Activated CD4-positive, alpha-beta memory T cell treated with anti-CD3 and anti-CD28 coated beads for 36 hours (primary cell): Measurements from ENCODE around the gene PIWIL1. TPM values are rescaled to one million over a fixed set of nuclear protein-coding genes. Genes with fewer than 3 reads are reported as not detected.

ENCODE experiments used
- CTCF ChIA-PET: fragments of 350-600 bp; sonication (Branson Sonifier 250); formaldehyde crosslinking; loops from one replicate; lab custom pipeline; 2021; ENCODE audit warnings: antibody characterized with exemption, inconsistent platforms; lab: Charles Lee
- POLR2A ChIA-PET: fragments of 350-600 bp; sonication (Branson Sonifier 250); formaldehyde crosslinking; loops from one replicate; lab custom pipeline; 2021; ENCODE audit warnings: antibody characterized with exemption; lab: Charles Lee
- DNase-seq: peaks from one replicate; pipeline ENCODE4 v3.0.0-alpha.2; 2020
- H3K27ac Mint-ChIP-seq: one replicate; pipeline ENCODE4 v1.8.0; 2021; ENCODE audit warnings: mixed read lengths
- H3K27me3 Mint-ChIP-seq: one replicate; pipeline ENCODE4 v1.8.0; 2021; ENCODE audit warnings: mixed read lengths
- H3K36me3 Mint-ChIP-seq: one replicate; pipeline ENCODE4 v1.8.0; 2021; ENCODE audit warnings: mixed read lengths
- H3K4me1 Mint-ChIP-seq: one replicate; pipeline ENCODE4 v1.8.0; 2021; ENCODE audit warnings: low read depth, mixed read lengths
- H3K4me3 Mint-ChIP-seq: one replicate; pipeline ENCODE4 v1.8.0; 2021; ENCODE audit warnings: mild to moderate bottlenecking, mixed read lengths
- H3K9me3 Mint-ChIP-seq: one replicate; pipeline ENCODE4 v1.8.0; 2021; ENCODE audit warnings: mixed read lengths
- intact Hi-C: fragments of 100-400 bp; cut with micrococcal nuclease; formaldehyde crosslinking; loops from one replicate; pipeline ENCODE4 v1.15.1; 2023
- total RNA-seq, 2 experiments: library from RNA; stranded (reverse); gene quantifications; one replicate each; pipeline ENCODE4 v1.2.3, GENCODE V29; 2021

The PIWIL1 gene
- total RNA-seq = not detected

DNA sequence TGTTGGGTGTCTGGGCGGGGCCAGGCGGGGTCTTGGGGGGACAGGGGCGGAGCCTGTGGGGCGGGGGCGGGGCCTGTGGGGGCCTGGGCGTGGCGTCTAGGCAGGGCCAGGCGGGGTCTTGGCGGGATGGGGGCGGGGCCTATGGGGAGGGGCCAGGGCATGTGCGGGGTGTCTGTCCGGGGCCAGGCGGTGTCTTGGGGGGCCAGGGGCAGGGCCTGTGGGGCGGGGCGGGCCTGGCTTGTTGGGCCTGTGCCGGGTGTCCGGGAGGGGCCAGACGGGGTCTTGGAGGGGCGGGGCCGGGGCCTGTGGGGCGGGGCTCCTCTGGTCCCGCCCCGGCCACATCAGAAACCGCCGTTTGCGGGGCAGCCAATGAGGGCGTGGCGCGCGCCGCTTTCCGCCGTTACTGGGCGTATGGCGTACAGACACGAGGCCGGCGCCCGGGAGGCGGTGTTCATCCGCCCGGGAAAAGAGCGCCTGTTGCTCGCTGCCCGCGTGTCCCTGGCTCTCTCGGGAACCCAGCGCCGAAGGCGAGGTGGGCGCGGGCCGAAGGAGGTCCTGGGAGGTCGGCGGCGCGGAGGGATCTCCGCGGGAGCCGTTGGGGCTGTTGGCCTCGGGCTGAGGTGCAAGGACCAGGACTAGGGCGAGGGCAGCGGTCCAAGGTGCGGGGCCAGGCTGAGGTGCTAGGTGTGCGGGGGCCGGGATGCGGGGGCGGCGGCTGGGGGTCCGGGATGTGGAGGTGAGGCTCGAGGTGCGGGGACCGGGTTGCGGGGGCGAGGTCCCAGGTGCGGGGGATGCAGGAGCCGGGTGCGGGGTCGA, at the start of gene PIWIL1:
TSS of gene PIWIL1 (plus strand) at position 400 of the 816 bp plus-strand sequence. CDS start 4,705 bp downstream, outside the sequence.
- H3K27ac Mint-ChIP-seq = no peak within 1 kb of the TSS
- DNase-seq = no peak
- H3K9me3 Mint-ChIP-seq = no peaks in the 10 kb centered on the region
- no peak within 1 kb of the TSS for H3K4me3 Mint-ChIP-seq
- no peaks in the 10 kb centered on the region for H3K4me1 Mint-ChIP-seq
- peaks cover 17% of the 10 kb centered on the region for H3K27me3 Mint-ChIP-seq
- ChIA-PET CTCF (no interaction called here), POLR2A (no interaction called here)
- no peaks in the 10 kb centered on the region for H3K36me3 Mint-ChIP-seq
- intact Hi-C loops = no loop called here

DNA sequence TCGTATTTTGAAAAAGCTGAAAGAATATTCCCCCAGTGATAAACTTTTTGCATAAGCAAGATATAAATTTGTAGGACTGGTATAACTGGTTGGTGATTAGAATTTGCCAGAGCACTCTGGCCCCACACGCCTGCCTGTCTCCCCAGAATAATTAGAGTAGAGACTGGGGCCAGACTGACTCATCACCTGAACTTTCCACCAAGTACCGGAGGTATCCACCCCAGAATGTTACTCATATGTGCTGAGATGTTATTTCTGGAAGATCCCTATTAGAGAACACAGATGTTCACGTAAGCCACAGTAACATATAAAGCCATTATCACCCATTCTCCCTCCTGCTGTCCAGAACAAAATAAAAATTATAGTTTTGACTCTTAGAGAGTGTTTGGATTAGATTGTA, 49.5 kb upstream of the PIWIL1 start:
- H3K27ac Mint-ChIP-seq = no peak overlapping the region
- no peaks in the 10 kb centered on the region for H3K36me3 Mint-ChIP-seq
- H3K27me3 Mint-ChIP-seq = peaks cover 6% of the 10 kb centered on the region
- intact Hi-C loops = no loop called here
- ChIA-PET POLR2A (no interaction called here), CTCF (no interaction called here)
- peaks cover 8% of the 10 kb centered on the region for H3K9me3 Mint-ChIP-seq
- DNase-seq = no peak
- no peak overlapping the region for H3K4me3 Mint-ChIP-seq
- no peaks in the 10 kb centered on the region for H3K4me1 Mint-ChIP-seq

GRCh38 chr12:130288691-130289090, 49.0 kb upstream of the PIWIL1 start:
- CTCF ChIA-PET = no interaction called here
- POLR2A ChIA-PET = no interaction called here
- Mint-ChIP-seq H3K27me3 (peaks cover 6% of the 10 kb centered on the region), H3K9me3 (peaks cover 8% of the 10 kb centered on the region), H3K36me3 (no peaks in the 10 kb centered on the region), H3K4me1 (no peaks in the 10 kb centered on the region), H3K27ac (no peak overlapping the region), H3K4me3 (no peak overlapping the region)
- DNase-seq = no peak
- intact Hi-C loops = no loop called here

DNA sequence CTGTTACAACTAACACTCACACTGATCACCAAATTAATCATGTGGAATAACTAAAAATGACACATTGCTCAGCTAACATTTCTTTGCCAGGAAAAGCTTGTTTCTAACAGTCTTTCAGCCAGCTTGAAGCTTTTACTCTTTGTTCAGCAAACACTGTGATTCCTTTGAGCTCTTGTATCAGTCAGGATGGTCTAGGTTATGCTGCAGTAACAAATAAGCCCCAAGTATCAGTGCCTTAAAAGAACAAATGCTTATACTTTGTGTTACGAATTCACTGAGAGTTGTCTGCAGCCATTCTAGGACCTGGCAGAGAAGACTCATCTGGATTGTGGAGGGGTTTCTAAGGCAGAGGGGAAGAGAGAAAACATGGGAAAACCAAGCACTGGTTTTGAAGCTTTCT, 47.6 kb upstream of the PIWIL1 start:
- ChIA-PET POLR2A (no interaction called here), CTCF (no interaction called here)
- intact Hi-C loops = no loop called here

GRCh38 chr12:130298322-130299021, 39.2 kb upstream of the PIWIL1 start:
- POLR2A ChIA-PET = no interaction called here
- H3K27ac Mint-ChIP-seq = no peak overlapping the region
- CTCF ChIA-PET = no interaction called here

More for the DNA sequence above, 47.6 kb upstream of the PIWIL1 start:
- Mint-ChIP-seq H3K9me3 (peaks cover 8% of the 10 kb centered on the region), H3K27me3 (peaks cover 4% of the 10 kb centered on the region), H3K4me1 (no peaks in the 10 kb centered on the region), H3K4me3 (no peak overlapping the region), H3K27ac (no peak overlapping the region), H3K36me3 (no peaks in the 10 kb centered on the region)
- no peak for DNase-seq

DNA sequence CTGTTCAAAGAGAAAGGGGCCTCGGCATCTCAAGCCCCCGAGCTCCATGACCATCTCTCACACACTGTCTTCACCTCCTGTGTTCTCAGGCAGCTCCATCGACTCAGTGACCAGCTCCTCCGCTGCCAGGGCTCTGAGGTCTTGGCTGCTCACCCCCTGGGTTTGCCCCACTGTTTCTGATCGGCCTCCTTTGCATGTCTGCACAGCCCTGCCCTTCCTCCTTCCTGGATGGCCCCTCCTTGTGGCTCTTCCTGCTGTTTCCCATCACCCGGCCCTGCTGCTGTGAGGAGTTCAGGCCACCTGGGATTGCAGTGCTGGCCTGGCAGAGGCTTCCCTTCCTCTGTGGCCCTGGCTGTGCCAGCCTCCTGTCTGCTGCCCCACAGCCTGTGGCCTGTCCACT, 38.1 kb upstream of the PIWIL1 start:
- no peak overlapping the region for H3K4me3 Mint-ChIP-seq
- no peak overlapping the region for H3K27ac Mint-ChIP-seq
- intact Hi-C loops = no loop called here
- no peak for DNase-seq
- no peaks in the 10 kb centered on the region for H3K4me1 Mint-ChIP-seq
- POLR2A ChIA-PET = no interaction called here
- H3K36me3 Mint-ChIP-seq = no peaks in the 10 kb centered on the region
- CTCF ChIA-PET = no interaction called here
- peaks cover 17% of the 10 kb centered on the region for H3K9me3 Mint-ChIP-seq
- H3K27me3 Mint-ChIP-seq = no peaks in the 10 kb centered on the region

More at GRCh38 chr12:130298322-130299021, 39.2 kb upstream of the PIWIL1 start:
- Mint-ChIP-seq H3K36me3 (no peaks in the 10 kb centered on the region), H3K4me3 (no peak overlapping the region), H3K4me1 (no peaks in the 10 kb centered on the region), H3K9me3 (peaks cover 17% of the 10 kb centered on the region), H3K27me3 (no peaks in the 10 kb centered on the region)
- DNase-seq = no peak
- intact Hi-C loops = no loop called here

DNA sequence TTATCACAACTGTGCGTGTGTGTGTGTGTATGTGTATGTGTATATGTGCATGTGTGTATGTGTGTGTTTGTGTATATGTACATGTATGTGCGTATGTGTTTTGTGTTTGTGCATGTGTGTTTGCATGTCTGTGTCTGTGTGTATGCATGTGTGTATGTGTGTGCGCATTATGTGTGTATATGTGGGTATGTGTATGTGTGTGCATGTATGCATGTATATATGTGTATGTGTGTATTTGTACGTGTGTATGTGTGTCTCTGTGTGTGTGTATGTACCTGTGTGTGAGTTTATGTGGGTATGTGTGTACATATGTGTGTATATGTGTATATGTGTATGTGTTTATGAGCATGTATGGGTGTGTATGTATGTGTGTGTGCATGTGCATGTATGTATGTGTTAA, 37.6 kb upstream of the PIWIL1 start:
- H3K4me1 Mint-ChIP-seq = no peaks in the 10 kb centered on the region
- H3K4me3 Mint-ChIP-seq = no peak overlapping the region
- no peaks in the 10 kb centered on the region for H3K27me3 Mint-ChIP-seq
- ChIA-PET POLR2A (no interaction called here), CTCF (no interaction called here)
- H3K36me3 Mint-ChIP-seq = no peaks in the 10 kb centered on the region
- no peak overlapping the region for H3K27ac Mint-ChIP-seq
- H3K9me3 Mint-ChIP-seq = peaks cover 17% of the 10 kb centered on the region
- no peak for DNase-seq
- intact Hi-C loops = no loop called here

- no peak for DNase-seq
- ChIA-PET CTCF (no interaction called here), POLR2A (no interaction called here)
- no peak overlapping the region for H3K4me3 Mint-ChIP-seq
- H3K36me3 Mint-ChIP-seq = no peaks in the 10 kb centered on the region
- intact Hi-C loops = no loop called here
- peaks cover 17% of the 10 kb centered on the region for H3K9me3 Mint-ChIP-seq
- H3K4me1 Mint-ChIP-seq = no peaks in the 10 kb centered on the region
- no peaks in the 10 kb centered on the region for H3K27me3 Mint-ChIP-seq
- no peak overlapping the region for H3K27ac Mint-ChIP-seq
Measured at GRCh38 chr12:130300737-130301535, 36.8 kb upstream of the PIWIL1 start.

GRCh38 chr12:130301559-130301958, 36.1 kb upstream of the PIWIL1 start:
- ChIA-PET CTCF (no interaction called here), POLR2A (no interaction called here)
- H3K9me3 Mint-ChIP-seq = peaks cover 17% of the 10 kb centered on the region
- no peaks in the 10 kb centered on the region for H3K4me1 Mint-ChIP-seq
- no peak overlapping the region for H3K4me3 Mint-ChIP-seq
- intact Hi-C loops = no loop called here
- DNase-seq = no peak
- no peak overlapping the region for H3K27ac Mint-ChIP-seq
- H3K27me3 Mint-ChIP-seq = no peaks in the 10 kb centered on the region
- H3K36me3 Mint-ChIP-seq = no peaks in the 10 kb centered on the region

GRCh38 chr12:130303781-130304180, 33.9 kb upstream of the PIWIL1 start:
- no peak for DNase-seq
- peaks cover 7% of the 10 kb centered on the region for H3K9me3 Mint-ChIP-seq
- H3K4me1 Mint-ChIP-seq = no peaks in the 10 kb centered on the region
- H3K4me3 Mint-ChIP-seq = no peak overlapping the region
- intact Hi-C loops = no loop called here
- no peak overlapping the region for H3K27ac Mint-ChIP-seq
- ChIA-PET CTCF (no interaction called here), POLR2A (no interaction called here)
- no peaks in the 10 kb centered on the region for H3K36me3 Mint-ChIP-seq
- H3K27me3 Mint-ChIP-seq = no peaks in the 10 kb centered on the region

DNA sequence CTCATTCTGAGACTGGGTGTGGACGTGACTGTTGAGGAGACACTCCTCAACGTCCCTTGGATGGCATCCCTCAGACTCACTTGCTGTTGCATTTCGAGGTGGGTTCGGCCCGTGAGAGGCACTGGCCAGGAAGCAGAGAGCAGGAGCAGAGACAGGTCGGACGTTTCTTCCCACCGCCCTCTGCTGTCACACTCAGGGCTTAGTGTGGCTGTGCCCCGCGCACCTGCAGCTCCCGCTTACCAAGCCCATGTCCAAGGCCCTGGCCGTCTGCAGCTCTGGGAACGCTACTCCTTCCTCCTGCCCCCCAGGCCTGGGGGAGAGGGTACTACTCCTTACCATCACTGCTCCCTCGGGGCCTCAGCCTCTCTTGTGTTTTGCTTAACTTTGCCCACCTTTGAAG, 29.8 kb upstream of the PIWIL1 start:
- Mint-ChIP-seq H3K4me3 (no peak overlapping the region), H3K9me3 (no peaks in the 10 kb centered on the region), H3K27ac (no peak overlapping the region), H3K27me3 (no peaks in the 10 kb centered on the region), H3K36me3 (no peaks in the 10 kb centered on the region), H3K4me1 (no peaks in the 10 kb centered on the region)
- ChIA-PET CTCF (no interaction called here), POLR2A (no interaction called here)
- intact Hi-C loops = no loop called here
- DNase-seq = no peak

DNA sequence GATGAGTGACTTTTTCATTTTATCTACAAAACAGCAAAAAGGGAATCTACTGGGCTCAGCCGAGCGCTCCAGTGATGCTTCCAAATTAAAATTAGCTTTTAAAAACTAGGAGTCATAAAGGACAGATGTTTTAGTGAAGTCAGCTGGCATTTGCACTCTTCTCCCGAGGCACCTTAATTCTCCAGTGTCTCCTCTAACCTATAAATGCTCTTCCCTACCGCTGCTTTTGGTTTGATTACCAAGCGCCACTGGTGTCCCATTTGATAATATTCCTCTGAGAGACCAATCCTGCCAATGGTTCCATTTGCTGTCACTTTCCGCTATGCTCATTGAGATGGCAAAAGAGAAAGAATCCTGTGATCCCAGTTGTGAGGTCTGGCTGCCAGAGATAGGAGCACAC, 29.3 kb upstream of the PIWIL1 start:
- ChIA-PET POLR2A (no interaction called here), CTCF (no interaction called here)
- Mint-ChIP-seq H3K9me3 (no peaks in the 10 kb centered on the region), H3K4me3 (no peak overlapping the region), H3K27me3 (no peaks in the 10 kb centered on the region), H3K27ac (no peak overlapping the region), H3K36me3 (no peaks in the 10 kb centered on the region), H3K4me1 (no peaks in the 10 kb centered on the region)
- no peak for DNase-seq
- intact Hi-C loops = no loop called here
